Lower leg skin (tissue), 4 donors: ENCODE measurements around the gene BCAS2. TPM values are rescaled to one million over a fixed set of nuclear protein-coding genes. Genes with fewer than 3 reads are reported as not detected.

Experiments used
- DNase-seq, 2 donors: peaks; one replicate each; pipeline ENCODE4 v3.0.0-alpha.2; 2019; ENCODE audit warnings: low spot score in 2 of 2
- H3K4me3 ChIP-seq: fragments of 200-600 bp; sonication (generic); 2 replicates; pipeline ENCODE4 v1.5.1; 2017; ENCODE audit warnings: mild to moderate bottlenecking, low read depth; ENCODE audit not compliant: poor library complexity, severe bottlenecking
- CTCF ChIP-seq, 3 donors: fragments of 450-650 bp; IDR thresholded peaks; one replicate each; pipeline ENCODE4 v1.5.1; 2016; ENCODE audit warnings: antibody characterized with exemption in 3 of 3, mild to moderate bottlenecking in 3 of 3, moderate library complexity in 2 of 3
- POLR2A ChIP-seq, 2 donors: fragments of 450-650 bp; IDR thresholded peaks; one replicate each; pipeline ENCODE4 v1.6.1; 2016 to 2017; ENCODE audit warnings: antibody characterized with exemption in 2 of 2, mild to moderate bottlenecking in 1 of 2, moderate library complexity in 1 of 2
- WGBS, 2 donors: methylation state at CpG; one replicate each; pipeline ENCODE4 v1.1.5; 2018; 5-methylcytosine and 5-hydroxymethylcytosine counted together
- intact Hi-C: fragments of 100-400 bp; cut with DNase I; formaldehyde crosslinking; loops from one replicate; pipeline ENCODE4 v1.15.0; 2023; ENCODE audit warnings: low total_unique reads
- total RNA-seq, 4 donors: library from RNA; depleted of rRNA; stranded (reverse); fragments of >200 nt; gene quantifications; one replicate each; pipeline ENCODE4 v1.1.0, GENCODE V29; 2016

BCAS2 gene
- total RNA-seq, 4 donors from 2014 or later, result 30.0 to 38.6 (median 36.0) TPM

- DNase-seq, result no peak
- intact Hi-C loops, result no loop called here
- no peak overlapping the region for H3K4me3 ChIP-seq
- no peak for TF ChIP-seq POLR2A (IDR thresholded peaks at IDR 0.05)
- no peak for TF ChIP-seq CTCF (IDR thresholded peaks at IDR 0.05)
- 41 to 95% methylated on average over 1 of the region's 1 CpG for WGBS, 2 donors
These were observed 22.9 kb downstream of the BCAS2 start for GRCh38 chr1:114558544-114558943.

- no peak for DNase-seq
- TF ChIP-seq POLR2A (IDR thresholded peaks at IDR 0.05), result no peak
- no peak for TF ChIP-seq CTCF (IDR thresholded peaks at IDR 0.05)
- H3K4me3 ChIP-seq, result no peak overlapping the region
- intact Hi-C loops, result no loop called here
- 52 to 53% methylated on average over 2 of the region's 2 CpGs for WGBS, 2 donors
These were observed 26.8 kb downstream of the BCAS2 start for GRCh38 chr1:114554577-114554976.

- H3K4me3 ChIP-seq, result no peak overlapping the region
- intact Hi-C loops, result no loop called here
- no peak for DNase-seq
- 94 to 98% methylated on average over 7 of the region's 7 CpGs for WGBS, 2 donors
- TF ChIP-seq POLR2A (IDR thresholded peaks at IDR 0.05), result no peak
- TF ChIP-seq CTCF (IDR thresholded peaks at IDR 0.05), result no peak
These were observed 29.2 kb downstream of the BCAS2 start for GRCh38 chr1:114552106-114552639.

- intact Hi-C loops, result no loop called here
- no peak overlapping the region for H3K4me3 ChIP-seq
- TF ChIP-seq POLR2A (IDR thresholded peaks at IDR 0.05) (no peak), CTCF (IDR thresholded peaks at IDR 0.05) (no peak)
- DNase-seq, result no peak
- WGBS, 2 donors, result 91 to 94% methylated on average over 4 of the region's 4 CpGs
These were observed 30.0 kb downstream of the BCAS2 start for GRCh38 chr1:114551400-114551799.

- TF ChIP-seq CTCF (IDR thresholded peaks at IDR 0.05) (no peak), POLR2A (IDR thresholded peaks at IDR 0.05) (no peak)
- WGBS, 2 donors, result 97 to 98% methylated on average over 2 of the region's 2 CpGs
- no peak for DNase-seq
- no peak overlapping the region for H3K4me3 ChIP-seq
- intact Hi-C loops, result no loop called here
These were observed 31.1 kb downstream of the BCAS2 start for GRCh38 chr1:114550336-114550735.

- 48 to 52% methylated on average over 4 of the region's 4 CpGs for WGBS, 2 donors
- no peak overlapping the region for H3K4me3 ChIP-seq
- DNase-seq, result no peak
- TF ChIP-seq POLR2A (IDR thresholded peaks at IDR 0.05), result no peak
- no peak for TF ChIP-seq CTCF (IDR thresholded peaks at IDR 0.05)
- intact Hi-C loops, result no loop called here
These were observed 32.3 kb downstream of the BCAS2 start for GRCh38 chr1:114549137-114549536.
